ENCODE measurements around the gene ELFN1. TPM values are rescaled to one million over a fixed set of nuclear protein-coding genes. Genes with fewer than 3 reads are reported as not detected.

The ELFN1 gene
- total RNA-seq, 1 experiment from 2014 or later, result 22.2 TPM

- in situ Hi-C loops (cut with HindIII; ENCODE audit: low sequenced_read_pairs), result no loop called here
- DNase-seq (ENCODE audit: low spot score), result no peak
These were observed 63.3 kb downstream of the ELFN1 start for GRCh38 chr7:1733206-1733907.

GRCh38 chr7:1733908-1734730 is 64.0 kb downstream of the ELFN1 start:
- in situ Hi-C loops (cut with HindIII; ENCODE audit: low sequenced_read_pairs), result no loop called here
- DNase-seq (ENCODE audit: low spot score), result no peak

GRCh38 chr7:1735262-1735661 is 65.2 kb downstream of the ELFN1 start:
- no peak for DNase-seq (ENCODE audit: low spot score)
- in situ Hi-C loops (cut with HindIII; ENCODE audit: low sequenced_read_pairs), result no loop called here

- DNase-seq (ENCODE audit: low spot score), result no peak
- in situ Hi-C loops (cut with HindIII; ENCODE audit: low sequenced_read_pairs), result no loop called here
These were observed 65.9 kb downstream of the ELFN1 start for GRCh38 chr7:1735806-1736483.

GRCh38 chr7:1736484-1736817 is 66.4 kb downstream of the ELFN1 start:
- in situ Hi-C loops (cut with HindIII; ENCODE audit: low sequenced_read_pairs), result no loop called here

GRCh38 chr7:1736830-1737229 is 66.8 kb downstream of the ELFN1 start:
- in situ Hi-C loops (cut with HindIII; ENCODE audit: low sequenced_read_pairs), result no loop called here
- no peak for DNase-seq (ENCODE audit: low spot score)

More at GRCh38 chr7:1736484-1736817, 66.4 kb downstream of the ELFN1 start:
- no peak for DNase-seq (ENCODE audit: low spot score)

- in situ Hi-C loops (cut with HindIII; ENCODE audit: low sequenced_read_pairs), result no loop called here
These were observed 67.4 kb downstream of the ELFN1 start for GRCh38 chr7:1737523-1737922.

GRCh38 chr7:1737956-1738355 is 67.9 kb downstream of the ELFN1 start:
- no peak for DNase-seq (ENCODE audit: low spot score)
- in situ Hi-C loops (cut with HindIII; ENCODE audit: low sequenced_read_pairs), result no loop called here

More at GRCh38 chr7:1737523-1737922, 67.4 kb downstream of the ELFN1 start:
- no peak for DNase-seq (ENCODE audit: low spot score)

- in situ Hi-C loops (cut with HindIII; ENCODE audit: low sequenced_read_pairs), result no loop called here
- DNase-seq (ENCODE audit: low spot score), result no peak
These were observed 68.4 kb downstream of the ELFN1 start for GRCh38 chr7:1738511-1738910.

- no peak for DNase-seq (ENCODE audit: low spot score)
- in situ Hi-C loops (cut with HindIII; ENCODE audit: low sequenced_read_pairs), result no loop called here
These were observed 68.9 kb downstream of the ELFN1 start for GRCh38 chr7:1738956-1739355.

- in situ Hi-C loops (cut with HindIII; ENCODE audit: low sequenced_read_pairs), result no loop called here
- no peak for DNase-seq (ENCODE audit: low spot score)
These were observed 69.5 kb downstream of the ELFN1 start for GRCh38 chr7:1739593-1739992.

GRCh38 chr7:1740214-1740613 is 70.1 kb downstream of the ELFN1 start:
- DNase-seq (ENCODE audit: low spot score), result no peak
- in situ Hi-C loops (cut with HindIII; ENCODE audit: low sequenced_read_pairs), result no loop called here

GRCh38 chr7:1741246-1741645 is 71.2 kb downstream of the ELFN1 start:
- in situ Hi-C loops (cut with HindIII; ENCODE audit: low sequenced_read_pairs), result no loop called here
- no peak for DNase-seq (ENCODE audit: low spot score)

GRCh38 chr7:1741751-1742554 is 71.9 kb downstream of the ELFN1 start:
- in situ Hi-C loops (cut with HindIII; ENCODE audit: low sequenced_read_pairs), result no loop called here
- DNase-seq (ENCODE audit: low spot score), result no peak

- no peak for DNase-seq (ENCODE audit: low spot score)
- in situ Hi-C loops (cut with HindIII; ENCODE audit: low sequenced_read_pairs), result no loop called here
These were observed 72.7 kb downstream of the ELFN1 start for GRCh38 chr7:1742555-1743303.

- in situ Hi-C loops (cut with HindIII; ENCODE audit: low sequenced_read_pairs), result no loop called here
- DNase-seq (ENCODE audit: low spot score), result no peak
These were observed 73.6 kb downstream of the ELFN1 start for GRCh38 chr7:1743481-1744230.

- in situ Hi-C loops (cut with HindIII; ENCODE audit: low sequenced_read_pairs), result no loop called here
- no peak for DNase-seq (ENCODE audit: low spot score)
These were observed 74.4 kb downstream of the ELFN1 start for GRCh38 chr7:1744296-1745017.
